MM.1S (cell line): ENCODE measurements around the gene ZNF502.

ENCODE experiments used
- DNase-seq: peaks from one replicate; pipeline ENCODE4 v3.0.0-alpha.2; 2015
- H2AFZ ChIP-seq: fragments of 300-600 bp; sonication (generic); 2 replicates; pipeline ENCODE4 v1.6.0; 2016; ENCODE audit warnings: antibody characterized with exemption, low read length
- H3F3A ChIP-seq: fragments of 300-600 bp; sonication (generic); 2 replicates; pipeline ENCODE4 v1.6.1; 2016; ENCODE audit warnings: mild to moderate bottlenecking, antibody characterized with exemption, low read length, moderate library complexity, mixed read lengths; ENCODE audit not compliant: insufficient read depth
- H3K27ac ChIP-seq: fragments of 300-600 bp; sonication (generic); 2 replicates; pipeline ENCODE4 v1.5.1; 2016; ENCODE audit warnings: mild to moderate bottlenecking, low read length
- H3K27me3 ChIP-seq: fragments of 300-600 bp; sonication (generic); replicated peaks from 2 replicates; pipeline ENCODE4 v1.6.0; 2016; ENCODE audit warnings: low read length; ENCODE audit not compliant: insufficient read depth
- H3K36me3 ChIP-seq: fragments of 300-600 bp; sonication (generic); replicated peaks from 2 replicates; pipeline ENCODE4 v1.6.1; 2016; ENCODE audit warnings: mild to moderate bottlenecking, low read length, mixed read lengths; ENCODE audit not compliant: insufficient read depth
- H3K4me1 ChIP-seq: fragments of 300-600 bp; sonication (generic); 2 replicates; pipeline ENCODE4 v1.6.1; 2016; ENCODE audit warnings: low read length, mixed read lengths
- H3K4me2 ChIP-seq: fragments of 300-600 bp; sonication (generic); 2 replicates; pipeline ENCODE4 v1.6.0; 2016; ENCODE audit warnings: low read depth, low read length
- H3K4me3 ChIP-seq: fragments of 300-600 bp; sonication (generic); 2 replicates; pipeline ENCODE4 v1.5.1; 2016; ENCODE audit warnings: low read length, mixed read lengths
- H3K79me2 ChIP-seq: fragments of 300-600 bp; sonication (generic); 2 replicates; pipeline ENCODE4 v1.6.1; 2016; ENCODE audit warnings: mixed run types, low read length, mixed read lengths
- H3K9ac ChIP-seq: fragments of 300-600 bp; sonication (generic); 2 replicates; pipeline ENCODE4 v1.6.1; 2016; ENCODE audit warnings: low read length, mixed read lengths
- H3K9me2 ChIP-seq: fragments of 300-600 bp; sonication (generic); replicated peaks from 2 replicates; pipeline ENCODE4 v1.6.1; 2016; ENCODE audit warnings: mild to moderate bottlenecking, low read length, mixed read lengths; ENCODE audit not compliant: insufficient read depth
- H3K9me3 ChIP-seq: fragments of 300-600 bp; sonication (generic); replicated peaks from 2 replicates; pipeline ENCODE4 v1.6.1; 2016; ENCODE audit warnings: mild to moderate bottlenecking, low read length, mixed read lengths; ENCODE audit not compliant: insufficient read depth
- H4K20me1 ChIP-seq: fragments of 300-600 bp; sonication (generic); 2 replicates; pipeline ENCODE4 v1.6.1; 2016; ENCODE audit warnings: mild to moderate bottlenecking, low read length, moderate library complexity, mixed read lengths; ENCODE audit not compliant: insufficient read depth
- EZH2 ChIP-seq: fragments of 300-600 bp; sonication (generic); optimal IDR thresholded peaks from 2 replicates; pipeline ENCODE3; 2017; ENCODE audit warnings: low read depth, mild to moderate bottlenecking, antibody characterized with exemption, low read length, mixed read lengths
- EZH2phosphoT487 ChIP-seq: fragments of 300-600 bp; sonication (generic); IDR thresholded peaks from 2 replicates; pipeline ENCODE4 v1.6.1; 2018; ENCODE audit warnings: antibody characterized with exemption, low read length
- TF ChIP-seq, protein P1 (sequence below): fragments of 300-600 bp; sonication (generic); IDR thresholded peaks from 2 replicates; pipeline ENCODE4 v1.5.1; 2016; ENCODE audit warnings: antibody characterized with exemption, low read length, mixed read lengths

Gene ZNF502

DNA sequence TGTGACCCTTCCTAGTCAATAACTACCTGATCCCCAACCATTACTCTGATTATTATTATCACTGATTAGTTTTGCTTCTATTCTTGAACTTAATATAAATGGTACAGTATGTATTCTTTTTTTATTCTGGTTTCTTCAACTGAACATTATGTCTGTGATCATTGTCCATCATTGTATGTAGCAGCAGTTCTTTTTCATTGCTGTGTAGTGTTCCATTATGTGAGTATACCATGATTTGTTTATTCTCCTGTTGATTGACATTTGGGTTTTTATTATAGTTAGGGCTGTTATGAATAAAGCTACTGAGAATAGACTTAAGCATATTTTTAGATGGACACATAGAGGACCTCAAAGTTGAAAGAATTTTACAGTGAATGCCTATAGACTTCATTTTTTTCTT, 51.8 kb downstream of the ZNF502 start:
- H3K79me2 ChIP-seq: peaks cover 87% of the 10 kb centered on the region
- no peak for TF ChIP-seq EZH2
- no peak for TF ChIP-seq EZH2phosphoT487
- TF ChIP-seq, protein P1, sequence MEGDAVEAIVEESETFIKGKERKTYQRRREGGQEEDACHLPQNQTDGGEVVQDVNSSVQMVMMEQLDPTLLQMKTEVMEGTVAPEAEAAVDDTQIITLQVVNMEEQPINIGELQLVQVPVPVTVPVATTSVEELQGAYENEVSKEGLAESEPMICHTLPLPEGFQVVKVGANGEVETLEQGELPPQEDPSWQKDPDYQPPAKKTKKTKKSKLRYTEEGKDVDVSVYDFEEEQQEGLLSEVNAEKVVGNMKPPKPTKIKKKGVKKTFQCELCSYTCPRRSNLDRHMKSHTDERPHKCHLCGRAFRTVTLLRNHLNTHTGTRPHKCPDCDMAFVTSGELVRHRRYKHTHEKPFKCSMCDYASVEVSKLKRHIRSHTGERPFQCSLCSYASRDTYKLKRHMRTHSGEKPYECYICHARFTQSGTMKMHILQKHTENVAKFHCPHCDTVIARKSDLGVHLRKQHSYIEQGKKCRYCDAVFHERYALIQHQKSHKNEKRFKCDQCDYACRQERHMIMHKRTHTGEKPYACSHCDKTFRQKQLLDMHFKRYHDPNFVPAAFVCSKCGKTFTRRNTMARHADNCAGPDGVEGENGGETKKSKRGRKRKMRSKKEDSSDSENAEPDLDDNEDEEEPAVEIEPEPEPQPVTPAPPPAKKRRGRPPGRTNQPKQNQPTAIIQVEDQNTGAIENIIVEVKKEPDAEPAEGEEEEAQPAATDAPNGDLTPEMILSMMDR: no peak
- H3K9me2 ChIP-seq: no peaks in the 10 kb centered on the region
- H3K4me2 ChIP-seq: no peak overlapping the region
- H3K9me3 ChIP-seq: no peaks in the 10 kb centered on the region
- no peak for DNase-seq
- no peaks in the 10 kb centered on the region for H3K36me3 ChIP-seq
- H2AFZ ChIP-seq: no peak overlapping the region
- H3K4me1 ChIP-seq: 0 out of 2 replicates have a peak, but pooled peaks cover 6% of the 10 kb centered on the region
- no peaks in the 10 kb centered on the region for H3K27me3 ChIP-seq
- H3K9ac ChIP-seq: no peak overlapping the region
- no peak overlapping the region for H3K4me3 ChIP-seq
- H3K27ac ChIP-seq: no peak overlapping the region
- H3F3A ChIP-seq: no peaks in the 10 kb centered on the region
- no peaks in the 10 kb centered on the region for H4K20me1 ChIP-seq

DNA sequence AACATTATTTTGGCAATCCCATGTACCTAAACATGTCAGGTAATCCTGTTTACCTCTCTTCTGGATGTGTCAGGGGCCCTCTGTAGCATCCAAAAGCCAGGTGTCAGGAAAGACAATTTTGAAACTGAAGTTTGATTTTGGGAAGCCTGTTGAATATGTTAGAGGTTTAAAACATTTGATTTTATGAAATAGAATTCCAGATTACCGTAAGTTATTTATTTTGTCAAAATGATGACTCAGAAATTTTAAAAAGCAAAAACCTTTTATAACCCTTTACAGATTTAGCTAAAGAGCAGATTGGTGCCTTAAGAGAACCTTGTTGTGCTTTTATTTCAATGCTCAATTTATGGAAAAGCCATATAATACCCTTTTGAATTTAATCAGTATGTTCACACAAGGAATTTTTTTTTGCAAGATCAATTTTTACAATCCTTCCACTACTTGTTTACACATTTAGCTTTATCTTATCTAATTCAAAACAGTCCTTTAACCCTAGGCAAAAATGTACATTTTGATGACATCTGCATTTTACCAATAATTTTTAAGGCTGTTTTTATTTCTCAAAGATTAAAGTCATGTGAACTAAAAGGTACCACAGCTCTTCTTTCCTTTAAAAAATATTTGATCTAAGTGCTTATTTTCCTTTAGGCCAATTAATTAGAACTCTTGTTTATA, 59.1 kb downstream of the ZNF502 start:
- TF ChIP-seq EZH2 (no peak), EZH2phosphoT487 (no peak)
- TF ChIP-seq, protein P1: no peak
- Histone ChIP-seq H3K4me2 (no peak overlapping the region), H4K20me1 (no peaks in the 10 kb centered on the region), H3K79me2 (peaks cover 68% of the 10 kb centered on the region), H3K4me1 (no peaks in the 10 kb centered on the region), H3K27me3 (no peaks in the 10 kb centered on the region), H3K4me3 (no peak overlapping the region), H2AFZ (no peak overlapping the region), H3K9ac (no peak overlapping the region), H3K9me3 (no peaks in the 10 kb centered on the region), H3K36me3 (0 out of 2 replicates have a peak, but pooled peaks cover 3% of the 10 kb centered on the region), H3F3A (no peaks in the 10 kb centered on the region), H3K9me2 (no peaks in the 10 kb centered on the region), H3K27ac (no peak overlapping the region)
- DNase-seq: no peak

DNA sequence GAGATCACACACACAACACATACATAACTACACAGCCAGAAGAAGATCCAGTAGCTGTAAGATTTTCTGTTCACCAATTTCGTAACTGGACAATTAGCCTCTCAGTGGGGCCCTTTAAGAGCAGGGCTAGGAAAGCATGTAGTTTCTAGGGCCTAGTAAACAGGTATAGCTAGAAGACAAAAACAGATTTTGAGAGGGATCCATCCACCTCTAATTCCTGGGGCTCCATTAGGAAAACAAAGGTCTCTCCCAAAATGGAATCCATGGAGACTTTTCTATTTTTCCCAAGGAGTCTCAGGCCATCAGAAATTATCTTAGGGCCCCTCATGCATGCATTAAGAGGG, 59.6 kb downstream of the ZNF502 start:
- no peaks in the 10 kb centered on the region for H4K20me1 ChIP-seq
- no peak overlapping the region for H2AFZ ChIP-seq
- no peaks in the 10 kb centered on the region for H3K9me2 ChIP-seq
- no peak overlapping the region for H3K27ac ChIP-seq
- TF ChIP-seq EZH2phosphoT487: no peak
- TF ChIP-seq, protein P1: no peak
- TF ChIP-seq EZH2: no peak
- H3K4me3 ChIP-seq: no peak overlapping the region
- H3K9ac ChIP-seq: no peak overlapping the region
- H3K36me3 ChIP-seq: 0 out of 2 replicates have a peak, but pooled peaks cover 3% of the 10 kb centered on the region
- no peaks in the 10 kb centered on the region for H3K27me3 ChIP-seq
- DNase-seq: no peak
- H3K79me2 ChIP-seq: peaks cover 65% of the 10 kb centered on the region
- no peak overlapping the region for H3K4me2 ChIP-seq
- H3K9me3 ChIP-seq: no peaks in the 10 kb centered on the region
- no peaks in the 10 kb centered on the region for H3F3A ChIP-seq
- H3K4me1 ChIP-seq: no peaks in the 10 kb centered on the region
